ENCODE measurements around the gene TSNAX. TPM values are rescaled to one million over a fixed set of nuclear protein-coding genes. Genes with fewer than 3 reads are reported as not detected.

The TSNAX gene
- total RNA-seq, 1 donor from 2014 or later = 26.7 TPM

- intact Hi-C loops (cut with micrococcal nuclease) = no loop called here
- no peak for ATAC-seq
- DNase-seq = no peak
These were observed 12.7 kb upstream of the TSNAX start for GRCh38 chr1:231515748-231516147.

- intact Hi-C loops (cut with micrococcal nuclease) = no loop called here
- no peak for ATAC-seq
- DNase-seq = no peak
These were observed 11.4 kb upstream of the TSNAX start for GRCh38 chr1:231517076-231517475.

- ATAC-seq (no peak), DNase-seq (no peak)
- intact Hi-C loops (cut with micrococcal nuclease) = no loop called here
These were observed 9.9 kb upstream of the TSNAX start for GRCh38 chr1:231518485-231519034.

GRCh38 chr1:231519166-231519565, 9.3 kb upstream of the TSNAX start:
- intact Hi-C loops (cut with micrococcal nuclease) = no loop called here
- ATAC-seq = no peak
- no peak for DNase-seq

GRCh38 chr1:231522038-231522437, 6.4 kb upstream of the TSNAX start:
- no peak for ATAC-seq
- no peak for DNase-seq
- intact Hi-C loops (cut with micrococcal nuclease) = loop anchor here (10.0 kb wide), 1 partner anchor 97 kb away; the partner anchor contains the start of gene EGLN1

- no peak for DNase-seq
- intact Hi-C loops (cut with micrococcal nuclease) = loop anchor here (10.0 kb wide), 1 partner anchor 98 kb away; the partner anchor contains the start of gene EGLN1
- no peak for ATAC-seq
These were observed 5.4 kb upstream of the TSNAX start for GRCh38 chr1:231522931-231523642.

- no peak for DNase-seq
- intact Hi-C loops (cut with micrococcal nuclease) = loop anchor here (10.0 kb wide), 1 partner anchor 99 kb away; the partner anchor contains the start of gene EGLN1
- no peak for ATAC-seq
These were observed 4.7 kb upstream of the TSNAX start for GRCh38 chr1:231523816-231524215.

- intact Hi-C loops (cut with micrococcal nuclease) = loop anchor here (10.0 kb wide), 1 partner anchor 102 kb away; the partner anchor contains the start of gene EGLN1
- DNase-seq (no peak), ATAC-seq (no peak)
These were observed 1.9 kb upstream of the TSNAX start for GRCh38 chr1:231526536-231526935.

- DNase-seq (no peak), ATAC-seq (peak; percentile 3)
- intact Hi-C loops (cut with micrococcal nuclease) = loop anchor here (10.0 kb wide), 1 partner anchor 103 kb away; the partner anchor contains the start of gene EGLN1
These were observed 790 bp upstream of the TSNAX start for GRCh38 chr1:231527586-231528171.

- ATAC-seq (no peak), DNase-seq (no peak)
- intact Hi-C loops (cut with micrococcal nuclease) = no loop called here
These were observed 4.8 kb downstream of the TSNAX start for GRCh38 chr1:231533240-231533639.

GRCh38 chr1:231534703-231535159, 6.3 kb downstream of the TSNAX start:
- ATAC-seq (peak; percentile 56), DNase-seq (no peak)
- intact Hi-C loops (cut with micrococcal nuclease) = no loop called here

GRCh38 chr1:231536099-231536498, 7.6 kb downstream of the TSNAX start:
- DNase-seq (no peak), ATAC-seq (no peak)
- intact Hi-C loops (cut with micrococcal nuclease) = no loop called here

GRCh38 chr1:231540847-231541246, 12.4 kb downstream of the TSNAX start:
- intact Hi-C loops (cut with micrococcal nuclease) = loop anchor here (5.0 kb wide), 1 partner anchor 124 kb away; no protein-coding TSS in a partner anchor
- ATAC-seq (no peak), DNase-seq (no peak)

GRCh38 chr1:231541842-231542241, 13.4 kb downstream of the TSNAX start:
- intact Hi-C loops (cut with micrococcal nuclease) = loop anchor here (5.0 kb wide), 1 partner anchor 125 kb away; no protein-coding TSS in a partner anchor
- ATAC-seq = peak; percentile 33

GRCh38 chr1:231544943-231545592, 16.6 kb downstream of the TSNAX start:
- intact Hi-C loops (cut with micrococcal nuclease) = loop anchor here (5.0 kb wide), 1 partner anchor 128 kb away; no protein-coding TSS in a partner anchor
- ATAC-seq (peak; percentile 70), DNase-seq (no peak)

More at GRCh38 chr1:231541842-231542241, 13.4 kb downstream of the TSNAX start:
- no peak for DNase-seq

GRCh38 chr1:231546693-231547092, 18.2 kb downstream of the TSNAX start:
- intact Hi-C loops (cut with micrococcal nuclease) = no loop called here
- ATAC-seq (no peak), DNase-seq (no peak)

GRCh38 chr1:231549733-231550447, 21.4 kb downstream of the TSNAX start:
- DNase-seq (no peak), ATAC-seq (no peak)
- intact Hi-C loops (cut with micrococcal nuclease) = no loop called here

- intact Hi-C loops (cut with micrococcal nuclease) = no loop called here
- no peak for ATAC-seq
- no peak for DNase-seq
These were observed 21.9 kb downstream of the TSNAX start for GRCh38 chr1:231550448-231550781.

- intact Hi-C loops (cut with micrococcal nuclease) = no loop called here
- ATAC-seq = no peak
- no peak for DNase-seq
These were observed 24.9 kb downstream of the TSNAX start for GRCh38 chr1:231553320-231553719.
